Cerebellar nuclear complex (tissue), 1 donor: ENCODE measurements around the gene DMAC2.
"Not testable (repeated sequence)": the region's sequence is repeated elsewhere in the genome, so short reads cannot be mapped to it uniquely, and the experiment has no call there.

ENCODE experiments used
- DNase-seq, 2 experiments: peaks; one replicate each; lab custom pipeline; 2025; lab: John Stamatoyannopoulos, UW

The DMAC2 gene

GRCh38 chr19:41398598-41398997 is 41.1 kb downstream of the DMAC2 start:
- DNase-seq: no peak

GRCh38 chr19:41398050-41398418 is 41.7 kb downstream of the DMAC2 start:
- DNase-seq: no peak

- peak; percentile 97 for DNase-seq
Observed at GRCh38 chr19:41397086-41398049, 42.3 kb downstream of the DMAC2 start, which contains the start of the genes BCKDHA and EXOSC5. Gene BCKDHA, plus strand, starts transcription at chr19:41397818. Its CDS starts 10 bp downstream, at chr19:41397828. Gene EXOSC5, minus strand, starts transcription at chr19:41397359. Its CDS starts 31 bp downstream, at chr19:41397328.

GRCh38 chr19:41395355-41395754 is 44.4 kb downstream of the DMAC2 start:
- DNase-seq: no peak

GRCh38 chr19:41392775-41393174 is 46.9 kb downstream of the DMAC2 start:
- DNase-seq: no peak

GRCh38 chr19:41391618-41392017 is 48.1 kb downstream of the DMAC2 start:
- DNase-seq: no peak

- DNase-seq: no peak
Observed at GRCh38 chr19:41386442-41386841, 53.3 kb downstream of the DMAC2 start.

GRCh38 chr19:41384351-41384750 is 55.4 kb downstream of the DMAC2 start:
- no peak for DNase-seq

- not testable (repeated sequence) for DNase-seq
Observed at GRCh38 chr19:41381536-41381935, 58.2 kb downstream of the DMAC2 start.
